ENCODE measurements around the gene GCG.

Gene GCG

GRCh38 chr2:162172802-162173370 lies 20.8 kb upstream of the GCG start:
- H3K4me3 ChIP-seq (ENCODE audit: low read depth, low read length) = no peak overlapping the region
- no peak for TF ChIP-seq CTCF (IDR thresholded peaks at IDR 0.05; ENCODE audit: low read depth, low read length)

GRCh38 chr2:162166745-162167144 lies 14.7 kb upstream of the GCG start:
- H3K4me3 ChIP-seq (ENCODE audit: low read depth, low read length) = no peak overlapping the region
- no peak for TF ChIP-seq CTCF (IDR thresholded peaks at IDR 0.05; ENCODE audit: low read depth, low read length)

GRCh38 chr2:162166174-162166573 lies 14.1 kb upstream of the GCG start:
- no peak for TF ChIP-seq CTCF (IDR thresholded peaks at IDR 0.05; ENCODE audit: low read depth, low read length)
- no peak overlapping the region for H3K4me3 ChIP-seq (ENCODE audit: low read depth, low read length)

GRCh38 chr2:162164802-162165201 lies 12.8 kb upstream of the GCG start:
- no peak for TF ChIP-seq CTCF (IDR thresholded peaks at IDR 0.05; ENCODE audit: low read depth, low read length)
- H3K4me3 ChIP-seq (ENCODE audit: low read depth, low read length) = no peak overlapping the region

- TF ChIP-seq CTCF (IDR thresholded peaks at IDR 0.05; ENCODE audit: low read depth, low read length) = no peak
- H3K4me3 ChIP-seq (ENCODE audit: low read depth, low read length) = no peak overlapping the region
These were observed 7.4 kb upstream of the GCG start for GRCh38 chr2:162159446-162159845.

GRCh38 chr2:162156149-162156548 lies 4.1 kb upstream of the GCG start:
- no peak overlapping the region for H3K4me3 ChIP-seq (ENCODE audit: low read depth, low read length)
- TF ChIP-seq CTCF (IDR thresholded peaks at IDR 0.05; ENCODE audit: low read depth, low read length) = no peak

- TF ChIP-seq CTCF (IDR thresholded peaks at IDR 0.05; ENCODE audit: low read depth, low read length) = no peak
- no peak overlapping the region for H3K4me3 ChIP-seq (ENCODE audit: low read depth, low read length)
These were observed 3.0 kb upstream of the GCG start for GRCh38 chr2:162155093-162155492.

All from WI38 (cell line).